Suprapubic skin (tissue), 4 donors: Measurements from ENCODE around the gene GTPBP6. TPM values are rescaled to one million over a fixed set of nuclear protein-coding genes. Genes with fewer than 3 reads are reported as not detected.
A peak's percentile ranks its signal among the peaks of the same experiment; 100 is the strongest.

Experiments used
- DNase-seq, 2 donors: peaks; one replicate each; pipeline ENCODE4 v3.0.0-alpha.2; 2019; ENCODE audit warnings: low spot score in 2 of 2
- H3K27ac ChIP-seq: fragments of 200-600 bp; sonication (generic); one replicate; pipeline ENCODE4 v1.5.1; 2019
- H3K27me3 ChIP-seq: fragments of 200-600 bp; sonication (generic); one replicate; pipeline ENCODE4 v1.5.1; 2019
- H3K36me3 ChIP-seq: fragments of 200-600 bp; sonication (generic); one replicate; pipeline ENCODE4 v1.5.1; 2019
- H3K4me1 ChIP-seq: fragments of 200-600 bp; sonication (generic); one replicate; pipeline ENCODE4 v1.5.1; 2019
- H3K4me3 ChIP-seq: fragments of 200-600 bp; sonication (generic); one replicate; pipeline ENCODE4 v1.5.1; 2019; ENCODE audit warnings: mild to moderate bottlenecking
- H3K9me3 ChIP-seq: fragments of 200-600 bp; sonication (generic); one replicate; pipeline ENCODE4 v1.5.1; 2019
- EP300 ChIP-seq: sonication (generic); formaldehyde crosslinking; IDR thresholded peaks from one replicate; pipeline ENCODE4 v1.6.1; 2017; ENCODE audit warnings: antibody characterized with exemption
- POLR2A ChIP-seq, 2 donors: fragments of 450-650 bp; IDR thresholded peaks; one replicate each; pipeline ENCODE4 v1.6.1; 2017; ENCODE audit warnings: antibody characterized with exemption in 2 of 2, mild to moderate bottlenecking in 2 of 2, moderate library complexity in 2 of 2
- POLR2AphosphoS5 ChIP-seq, 3 donors: sonication (generic); formaldehyde crosslinking; IDR thresholded peaks; one replicate each; pipeline ENCODE4 v1.6.1; 2017; ENCODE audit warnings: antibody characterized with exemption in 3 of 3
- WGBS: methylation state at CpG from one replicate; pipeline ENCODE4 v1.1.5; 2018; 5-methylcytosine and 5-hydroxymethylcytosine counted together
- total RNA-seq, 4 donors: library from RNA; depleted of rRNA; stranded (reverse); fragments of >200 nt; gene quantifications; one replicate each; pipeline ENCODE4 v1.1.0, GENCODE V29; 2016
- TF ChIP-seq, protein P1 (sequence below), 2 donors: fragments of 200-600 bp in 1 of 2; fragments of 450-650 bp in 1 of 2; sonication (generic) in 1 of 2; IDR thresholded peaks; one replicate each; pipeline ENCODE4 v1.5.1; 2016 to 2019; ENCODE audit warnings: antibody characterized with exemption in 2 of 2, mild to moderate bottlenecking in 1 of 2, moderate library complexity in 1 of 2

GTPBP6 gene
- 10 to 100 TPM; 29.7 to 36.4 (median 34.3) TPM for total RNA-seq

GRCh38 chrX:318739-319578 lies at the start of gene GTPBP6:
Gene GTPBP6 (minus strand): TSS chrX:318796. CDS start chrX:318787, 9 bp downstream.
- Histone ChIP-seq H3K27ac (peak within 1 kb of the TSS; percentile 99), H3K9me3 (no peaks in the 10 kb centered on the region), H3K4me3 (peak within 1 kb of the TSS; percentile 98), H3K36me3 (peaks cover 21% of the 10 kb centered on the region), H3K4me1 (peaks cover 32% of the 10 kb centered on the region), H3K27me3 (peaks cover 1% of the 10 kb centered on the region)
- 0% methylated on average over 6 of the region's 97 CpGs for WGBS
- DNase-seq = peak; percentile 100
- TF ChIP-seq, protein P1, sequence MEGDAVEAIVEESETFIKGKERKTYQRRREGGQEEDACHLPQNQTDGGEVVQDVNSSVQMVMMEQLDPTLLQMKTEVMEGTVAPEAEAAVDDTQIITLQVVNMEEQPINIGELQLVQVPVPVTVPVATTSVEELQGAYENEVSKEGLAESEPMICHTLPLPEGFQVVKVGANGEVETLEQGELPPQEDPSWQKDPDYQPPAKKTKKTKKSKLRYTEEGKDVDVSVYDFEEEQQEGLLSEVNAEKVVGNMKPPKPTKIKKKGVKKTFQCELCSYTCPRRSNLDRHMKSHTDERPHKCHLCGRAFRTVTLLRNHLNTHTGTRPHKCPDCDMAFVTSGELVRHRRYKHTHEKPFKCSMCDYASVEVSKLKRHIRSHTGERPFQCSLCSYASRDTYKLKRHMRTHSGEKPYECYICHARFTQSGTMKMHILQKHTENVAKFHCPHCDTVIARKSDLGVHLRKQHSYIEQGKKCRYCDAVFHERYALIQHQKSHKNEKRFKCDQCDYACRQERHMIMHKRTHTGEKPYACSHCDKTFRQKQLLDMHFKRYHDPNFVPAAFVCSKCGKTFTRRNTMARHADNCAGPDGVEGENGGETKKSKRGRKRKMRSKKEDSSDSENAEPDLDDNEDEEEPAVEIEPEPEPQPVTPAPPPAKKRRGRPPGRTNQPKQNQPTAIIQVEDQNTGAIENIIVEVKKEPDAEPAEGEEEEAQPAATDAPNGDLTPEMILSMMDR (IDR thresholded peaks at IDR 0.05) = no peak
- TF ChIP-seq POLR2AphosphoS5 (IDR thresholded peaks at IDR 0.05) (peak; percentile 15 to 85 (median 63)), POLR2A (IDR thresholded peaks at IDR 0.05) (no peak), EP300 (no peak)

GRCh38 chrX:367866-368265 lies 49.3 kb upstream of the GTPBP6 start:
- H3K9me3 ChIP-seq = no peaks in the 10 kb centered on the region
- H3K27ac ChIP-seq = no peak overlapping the region
- 83% methylated on average over 7 of the region's 17 CpGs for WGBS
- H3K36me3 ChIP-seq = no peaks in the 10 kb centered on the region
- peaks cover 5% of the 10 kb centered on the region for H3K4me1 ChIP-seq
- no peak overlapping the region for H3K4me3 ChIP-seq
- DNase-seq = no peak
- H3K27me3 ChIP-seq = peaks cover 4% of the 10 kb centered on the region
- TF ChIP-seq, protein P1 (IDR thresholded peaks at IDR 0.05) = no peak
- no peak for TF ChIP-seq POLR2A (IDR thresholded peaks at IDR 0.05)
- no peak for TF ChIP-seq POLR2AphosphoS5 (IDR thresholded peaks at IDR 0.05)
- no peak for TF ChIP-seq EP300

- no peak overlapping the region for H3K4me3 ChIP-seq
- DNase-seq = no peak
- H3K36me3 ChIP-seq = no peaks in the 10 kb centered on the region
- TF ChIP-seq POLR2A (IDR thresholded peaks at IDR 0.05) (no peak), EP300 (no peak), POLR2AphosphoS5 (IDR thresholded peaks at IDR 0.05) (no peak)
- TF ChIP-seq, protein P1 (IDR thresholded peaks at IDR 0.05) = no peak
- no peaks in the 10 kb centered on the region for H3K4me1 ChIP-seq
- H3K9me3 ChIP-seq = no peaks in the 10 kb centered on the region
- 93% methylated on average over 16 of the region's 16 CpGs for WGBS
- H3K27ac ChIP-seq = no peak overlapping the region
- H3K27me3 ChIP-seq = no peaks in the 10 kb centered on the region
Observed at GRCh38 chrX:367349-367748, 48.8 kb upstream of the GTPBP6 start.

GRCh38 chrX:363621-364375 lies 45.2 kb upstream of the GTPBP6 start:
- TF ChIP-seq, protein P1 (IDR thresholded peaks at IDR 0.05) = no peak
- TF ChIP-seq POLR2A (IDR thresholded peaks at IDR 0.05) (no peak), POLR2AphosphoS5 (IDR thresholded peaks at IDR 0.05) (no peak)
- Histone ChIP-seq H3K27ac (no peak overlapping the region), H3K9me3 (peaks cover 6% of the 10 kb centered on the region), H3K4me1 (no peaks in the 10 kb centered on the region), H3K4me3 (no peak overlapping the region), H3K36me3 (peaks cover 30% of the 10 kb centered on the region), H3K27me3 (no peaks in the 10 kb centered on the region)
- WGBS = 96% methylated on average over 29 of the region's 37 CpGs
- DNase-seq = peak in 1 of 2 donors; percentile 56
